ENCODE measurements around the gene ARHGAP22. TPM values are rescaled to one million over a fixed set of nuclear protein-coding genes. Genes with fewer than 3 reads are reported as not detected.

Gene ARHGAP22
- total RNA-seq, 1 donor, result 45.6 TPM

- Histone ChIP-seq H3K4me3 (ENCODE audit: insufficient read depth, low read length) (no peak overlapping the region), H3K79me2 (ENCODE audit: insufficient read depth, low read length) (peaks cover 100% of the 10 kb centered on the region), H4K20me1 (ENCODE audit: insufficient read depth, low read length) (peaks cover 73% of the 10 kb centered on the region), H3K4me1 (ENCODE audit: insufficient read depth, low read length) (peaks cover 9% of the 10 kb centered on the region), H3K9me3 (ENCODE audit: low read depth, low read length) (no peaks in the 10 kb centered on the region), H2AFZ (ENCODE audit: low read length) (no peak overlapping the region), H3K4me2 (ENCODE audit: insufficient read depth, low read length) (no peak overlapping the region), H3K36me3 (ENCODE audit: insufficient read depth, low read length) (peaks cover 21% of the 10 kb centered on the region), H3K27ac (ENCODE audit: low read depth, low read length) (no peak overlapping the region), H3K27me3 (ENCODE audit: insufficient read depth, low read length) (no peaks in the 10 kb centered on the region)
- DNase-seq (ENCODE audit: insufficient read length, low spot score, missing footprints), result no peak
- TF ChIP-seq CTCF (IDR thresholded peaks at IDR 0.05; ENCODE audit: extremely low read depth, low read depth, low read length), result peak; percentile 42
These were observed 94.7 kb downstream of the ARHGAP22 start for GRCh38 chr10:48509974-48510692.

GRCh38 chr10:48508791-48509772 is 95.8 kb downstream of the ARHGAP22 start:
- Histone ChIP-seq H2AFZ (ENCODE audit: low read length) (no peak overlapping the region), H3K9me3 (ENCODE audit: low read depth, low read length) (no peaks in the 10 kb centered on the region), H3K4me2 (ENCODE audit: insufficient read depth, low read length) (no peak overlapping the region), H3K4me1 (ENCODE audit: insufficient read depth, low read length) (peaks cover 9% of the 10 kb centered on the region), H3K79me2 (ENCODE audit: insufficient read depth, low read length) (peaks cover 100% of the 10 kb centered on the region), H3K27me3 (ENCODE audit: insufficient read depth, low read length) (no peaks in the 10 kb centered on the region), H3K36me3 (ENCODE audit: insufficient read depth, low read length) (peaks cover 17% of the 10 kb centered on the region), H4K20me1 (ENCODE audit: insufficient read depth, low read length) (peaks cover 70% of the 10 kb centered on the region), H3K27ac (ENCODE audit: low read depth, low read length) (no peak overlapping the region), H3K4me3 (ENCODE audit: insufficient read depth, low read length) (no peak overlapping the region)
- DNase-seq (ENCODE audit: insufficient read length, low spot score, missing footprints), result peak; percentile 57
- TF ChIP-seq CTCF (IDR thresholded peaks at IDR 0.05; ENCODE audit: extremely low read depth, low read depth, low read length), result no peak

GRCh38 chr10:48507933-48508790 is 96.7 kb downstream of the ARHGAP22 start:
- Histone ChIP-seq H4K20me1 (ENCODE audit: insufficient read depth, low read length) (peaks cover 72% of the 10 kb centered on the region), H3K9me3 (ENCODE audit: low read depth, low read length) (no peaks in the 10 kb centered on the region), H2AFZ (ENCODE audit: low read length) (no peak overlapping the region), H3K36me3 (ENCODE audit: insufficient read depth, low read length) (peaks cover 21% of the 10 kb centered on the region), H3K27ac (ENCODE audit: low read depth, low read length) (no peak overlapping the region), H3K4me1 (ENCODE audit: insufficient read depth, low read length) (peaks cover 12% of the 10 kb centered on the region), H3K79me2 (ENCODE audit: insufficient read depth, low read length) (peaks cover 100% of the 10 kb centered on the region), H3K4me2 (ENCODE audit: insufficient read depth, low read length) (no peak overlapping the region), H3K4me3 (ENCODE audit: insufficient read depth, low read length) (no peak overlapping the region), H3K27me3 (ENCODE audit: insufficient read depth, low read length) (no peaks in the 10 kb centered on the region)
- TF ChIP-seq CTCF (IDR thresholded peaks at IDR 0.05; ENCODE audit: extremely low read depth, low read depth, low read length), result no peak
- peak; percentile 71 for DNase-seq (ENCODE audit: insufficient read length, low spot score, missing footprints)
